K562 (cell line): Measurements from ENCODE around the gene WDR70. TPM values are rescaled to one million over a fixed set of nuclear protein-coding genes. Genes with fewer than 3 reads are reported as not detected.

ENCODE experiments used
- AFF4 ChIP-seq: sonication (generic); formaldehyde crosslinking; IDR thresholded peaks from 2 replicates; pipeline ENCODE4 v1.8.0; 2023; ENCODE audit warnings: mild to moderate bottlenecking, missing genetic modification reagents
- ARID1B ChIP-seq: fragments of 450-650 bp; IDR thresholded peaks from 2 replicates; pipeline ENCODE4 v1.6.1; 2016; ENCODE audit warnings: antibody characterized with exemption, mild to moderate bottlenecking, inconsistent platforms
- HINFP ChIP-seq: fragments of 450-650 bp; conservative IDR thresholded peaks from 2 replicates; pipeline ENCODE4 v1.6.1; 2016; ENCODE audit warnings: missing genetic modification characterization, low read depth, mild to moderate bottlenecking, control low read depth, missing compliant biosample characterization
- HIVEP1 ChIP-seq: fragments of 250-450 bp; sonication (Bioruptor Pico); IDR thresholded peaks from 2 replicates; pipeline ENCODE4 v1.4.0; 2020; ENCODE audit warnings: mild to moderate bottlenecking
- HNRNPUL1 ChIP-seq: fragments of 200-400 bp; formaldehyde crosslinking; IDR thresholded peaks from 2 replicates; pipeline ENCODE4 v1.6.1; 2017; ENCODE audit warnings: low read length
- MCM3 ChIP-seq: fragments of 450-650 bp; IDR thresholded peaks from 2 replicates; pipeline ENCODE4 v1.6.1; 2016
- MCM7 ChIP-seq, 2 experiments: fragments of 450-650 bp; IDR thresholded peaks; 2 replicates each; pipeline ENCODE4 v1.6.1; 2016 to 2018
- MYBL2 ChIP-seq, 2 experiments: fragments of 450-650 bp in 1 of 2; sonication (generic) in 1 of 2; formaldehyde crosslinking in 1 of 2; IDR thresholded peaks; 2 replicates each; pipeline versions ENCODE4 v1.6.1 to v1.8.1; 2017 to 2022; ENCODE audit warnings: borderline replicate concordance in 1 of 2, inconsistent platforms in 1 of 2, low read depth in 1 of 2, mild to moderate bottlenecking in 1 of 2, missing genetic modification reagents in 1 of 2, moderate library complexity in 1 of 2
- MYC ChIP-seq, 2 experiments: fragments of 250-450 bp in 1 of 2; sonication (Bioruptor Pico) in 1 of 2; IDR thresholded peaks; 2 replicates each; pipeline versions ENCODE4 v1.5.1 to v1.6.1; 2012 to 2021; ENCODE audit warnings: low read depth in 2 of 2, borderline replicate concordance in 1 of 2, improper control_type of control experiment in 1 of 2, low read length in 1 of 2, mild to moderate bottlenecking in 1 of 2, moderate library complexity in 1 of 2
- NELFE ChIP-seq: IDR thresholded peaks from 2 replicates; pipeline ENCODE4 v1.6.1; 2011; ENCODE audit warnings: mild to moderate bottlenecking; ENCODE audit not compliant: insufficient read depth, insufficient read length
- PRPF4 ChIP-seq: fragments of 200-400 bp; formaldehyde crosslinking; IDR thresholded peaks from one replicate; pipeline ENCODE4 v1.6.1; 2017; ENCODE audit warnings: low read length, low read depth, mild to moderate bottlenecking; ENCODE audit not compliant: insufficient read depth, poor library complexity, severe bottlenecking
- RBM39 ChIP-seq: fragments of 200-400 bp; formaldehyde crosslinking; optimal IDR thresholded peaks from 2 replicates; pipeline ENCODE3; 2018; ENCODE audit warnings: low read depth, low read length
- RUNX1 ChIP-seq: sonication (generic); IDR thresholded peaks from 2 replicates; pipeline ENCODE4 v1.6.1; 2016; ENCODE audit warnings: antibody characterized with exemption, low read depth
- SRSF9 ChIP-seq: fragments of 200-400 bp; formaldehyde crosslinking; IDR thresholded peaks from 2 replicates; pipeline ENCODE4 v1.6.1; 2017; ENCODE audit warnings: low read depth, low read length, borderline replicate concordance
- TAF7 ChIP-seq: fragments of 450-650 bp; IDR thresholded peaks from 2 replicates; pipeline ENCODE4 v1.6.1; 2016; ENCODE audit warnings: missing genetic modification characterization, missing compliant biosample characterization
- TBP ChIP-seq: optimal IDR thresholded peaks from 2 replicates; pipeline ENCODE3; 2011; ENCODE audit warnings: low read depth, low read length, improper control_type of control experiment
- TGIF2 ChIP-seq: sonication (generic); formaldehyde crosslinking; IDR thresholded peaks from 2 replicates; pipeline ENCODE4 v1.8.1; 2022; ENCODE audit warnings: mild to moderate bottlenecking, missing genetic modification reagents, moderate library complexity
- YY1 ChIP-seq, 3 experiments: IDR thresholded peaks; 2 replicates each; pipeline ENCODE4 v1.6.1; 2011; ENCODE audit warnings: low read length in 2 of 3, mild to moderate bottlenecking in 2 of 3, moderate library complexity in 2 of 3, borderline replicate concordance in 1 of 3, control low read depth in 1 of 3, low read depth in 1 of 3; ENCODE audit not compliant: insufficient read depth in 3 of 3, insufficient replicate concordance in 2 of 3, control insufficient read depth in 1 of 3, insufficient read length in 1 of 3; ENCODE audit errors: extremely low read depth in 1 of 3
- ZFX ChIP-seq: sonication (generic); formaldehyde crosslinking; IDR thresholded peaks from 2 replicates; pipeline ENCODE4 v1.8.0; 2022; ENCODE audit warnings: mild to moderate bottlenecking, missing genetic modification reagents, moderate library complexity
- ZNF507 ChIP-seq: conservative IDR thresholded peaks from 2 replicates; pipeline ENCODE4 v1.6.1; 2017; ENCODE audit warnings: missing genetic modification characterization, missing compliant biosample characterization
- ZNF583 ChIP-seq: fragments of 250-450 bp; sonication (Bioruptor Pico); IDR thresholded peaks from 2 replicates; pipeline ENCODE4 v1.4.0; 2020
- ZNF764 ChIP-seq: fragments of 250-450 bp; sonication (Bioruptor Pico); IDR thresholded peaks from 2 replicates; pipeline ENCODE4 v1.4.0; 2020; ENCODE audit warnings: low read depth, mild to moderate bottlenecking, moderate library complexity
- polyA plus RNA-seq, 8 experiments: library from polyadenylated mRNA; depleted of rRNA in 4 of 8; stranded (reverse) in 5 of 8; unstranded in 3 of 8; fragments of >200 nt; fragmentation: Nextera tagmentation in 2 of 8; fragmentation: Illumina TruSeq in 1 of 8; extraction: Ambion mirVana in 2 of 8; extraction: Trizol in 1 of 8; gene quantifications; 2 replicates each; pipeline versions ENCODE4 v1.2.1 to v1.2.3, GENCODE V29; 2011 to 2014; ENCODE audit warnings: inconsistent platforms in 1 of 8, missing spikeins in 1 of 8
- total RNA-seq, 7 experiments: library from RNA; depleted of rRNA in 6 of 7; stranded (reverse); fragments of >200 nt in 6 of 7; fragmentation: Illumina TruSeq in 2 of 7; extraction: Trizol in 2 of 7; gene quantifications; 2 replicates each; pipeline versions ENCODE4 v1.2.1 to v1.2.3, GENCODE V29; 2011 to 2021; ENCODE audit warnings: low replicate concordance in 1 of 7

The WDR70 gene
- total and polyA plus RNA-seq, 9 of the 15 experiments (the other 6 are each of a cell fraction or from before 2014, with no cell fraction given), result 16.8 to 46.6 (median 38.8) TPM

- TF ChIP-seq HINFP (tag), result no peak
- TF ChIP-seq YY1 (IDR thresholded peaks at IDR 0.05; ENCODE audit: borderline replicate concordance in 1 of 3, control insufficient read depth in 1 of 3, extremely low read depth in 1 of 3, insufficient read depth in 3 of 3, insufficient read length in 1 of 3, insufficient replicate concordance in 2 of 3, low read depth in 1 of 3, low read length in 2 of 3), result no peak
- TF ChIP-seq ZFX (CRISPR knock-in tag), result no peak
- TF ChIP-seq SRSF9, result no peak
- TF ChIP-seq ZNF507 (tag), result no peak
- no peak for TF ChIP-seq ZNF583 (CRISPR knock-in tag)
- TF ChIP-seq HNRNPUL1, result no peak
- no peak for TF ChIP-seq MCM3
- no peak for TF ChIP-seq TAF7
- TF ChIP-seq NELFE, result no peak
- TF ChIP-seq ZNF764 (CRISPR knock-in tag), result no peak
- TF ChIP-seq ARID1B, result peak; percentile 95
- no peak; the same call in 1 of the 2 replicates for TF ChIP-seq RUNX1
- no peak for TF ChIP-seq AFF4
- TF ChIP-seq TBP, result peak; percentile 69
- no peak for TF ChIP-seq RBM39
- no peak for TF ChIP-seq MYBL2 (IDR thresholded peaks at IDR 0.05; ENCODE audit: low read depth)
- no peak for TF ChIP-seq MYBL2 (CRISPR knock-in tag; IDR thresholded peaks at IDR 0.05; ENCODE audit: borderline replicate concordance)
- 0 out of 2 replicates have a peak, but pooled peaks have one; percentile 32 for TF ChIP-seq MYC (IDR thresholded peaks at IDR 0.05; ENCODE audit: low read depth, low read length)
- no peak for TF ChIP-seq MYC (CRISPR knock-in tag; IDR thresholded peaks at IDR 0.05; ENCODE audit: borderline replicate concordance, low read depth)
- TF ChIP-seq TGIF2 (CRISPR knock-in tag), result no peak
- TF ChIP-seq HIVEP1, result no peak
- TF ChIP-seq MCM7 (IDR thresholded peaks at IDR 0.05), result no peak
- no peak for TF ChIP-seq PRPF4
Observed at GRCh38 chr5:37552770-37553719, 173.9 kb downstream of the WDR70 start (continued).
